A673 (cell line): Measurements from ENCODE around the gene KCNC3.

Experiments
- EZH2 ChIP-seq: fragments of 200-600 bp; sonication (generic); IDR thresholded peaks from 2 replicates; pipeline ENCODE4 v1.6.1; 2017; ENCODE audit warnings: borderline replicate concordance, low read depth, mild to moderate bottlenecking, mixed read lengths, antibody characterized with exemption, low read length; ENCODE audit not compliant: poor library complexity, severe bottlenecking
- TF ChIP-seq, protein P1 (sequence below): fragments of 300-800, 200-600 bp; sonication (generic); conservative IDR thresholded peaks from 2 replicates; pipeline ENCODE4 v1.5.1; 2017; ENCODE audit warnings: low read depth, mild to moderate bottlenecking, antibody characterized with exemption, low read length, moderate library complexity, mixed read lengths

DNA sequence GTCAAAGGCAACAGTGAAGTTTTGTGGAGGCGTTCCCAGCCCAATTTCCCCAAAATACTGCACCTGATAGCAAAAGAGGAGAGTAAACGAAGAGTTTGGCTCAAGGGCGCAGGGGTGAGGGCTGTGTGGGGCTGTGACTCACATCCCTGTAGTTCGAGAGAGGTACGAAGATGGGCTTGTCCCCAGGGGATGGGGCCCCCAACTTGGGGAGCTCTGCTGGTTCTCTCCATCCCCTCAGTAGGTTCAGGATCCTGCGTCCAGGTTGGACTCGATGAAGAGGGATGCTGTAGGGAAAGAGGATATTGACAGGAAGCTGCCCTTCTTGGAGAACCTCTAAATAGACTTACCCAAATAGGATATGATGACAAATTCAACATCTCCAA lies 32.8 kb upstream of the KCNC3 start:
- TF ChIP-seq, protein P1, sequence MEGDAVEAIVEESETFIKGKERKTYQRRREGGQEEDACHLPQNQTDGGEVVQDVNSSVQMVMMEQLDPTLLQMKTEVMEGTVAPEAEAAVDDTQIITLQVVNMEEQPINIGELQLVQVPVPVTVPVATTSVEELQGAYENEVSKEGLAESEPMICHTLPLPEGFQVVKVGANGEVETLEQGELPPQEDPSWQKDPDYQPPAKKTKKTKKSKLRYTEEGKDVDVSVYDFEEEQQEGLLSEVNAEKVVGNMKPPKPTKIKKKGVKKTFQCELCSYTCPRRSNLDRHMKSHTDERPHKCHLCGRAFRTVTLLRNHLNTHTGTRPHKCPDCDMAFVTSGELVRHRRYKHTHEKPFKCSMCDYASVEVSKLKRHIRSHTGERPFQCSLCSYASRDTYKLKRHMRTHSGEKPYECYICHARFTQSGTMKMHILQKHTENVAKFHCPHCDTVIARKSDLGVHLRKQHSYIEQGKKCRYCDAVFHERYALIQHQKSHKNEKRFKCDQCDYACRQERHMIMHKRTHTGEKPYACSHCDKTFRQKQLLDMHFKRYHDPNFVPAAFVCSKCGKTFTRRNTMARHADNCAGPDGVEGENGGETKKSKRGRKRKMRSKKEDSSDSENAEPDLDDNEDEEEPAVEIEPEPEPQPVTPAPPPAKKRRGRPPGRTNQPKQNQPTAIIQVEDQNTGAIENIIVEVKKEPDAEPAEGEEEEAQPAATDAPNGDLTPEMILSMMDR, result no peak
- TF ChIP-seq EZH2, result no peak
